C4-2B (cell line): ENCODE data around the gene LCE4A.

Source experiments
- H3K27ac ChIP-seq: fragments of 450-650 bp; 2 replicates; pipeline ENCODE4 v1.5.1; 2017
- CTCF ChIP-seq: fragments of 450-650 bp; conservative IDR thresholded peaks from 2 replicates; pipeline ENCODE4 v1.5.1; 2017; ENCODE audit warnings: mild to moderate bottlenecking
- ZFX ChIP-seq: fragments of 450-650 bp; IDR thresholded peaks from 2 replicates; pipeline ENCODE4 v1.6.1; 2017

Gene LCE4A

DNA sequence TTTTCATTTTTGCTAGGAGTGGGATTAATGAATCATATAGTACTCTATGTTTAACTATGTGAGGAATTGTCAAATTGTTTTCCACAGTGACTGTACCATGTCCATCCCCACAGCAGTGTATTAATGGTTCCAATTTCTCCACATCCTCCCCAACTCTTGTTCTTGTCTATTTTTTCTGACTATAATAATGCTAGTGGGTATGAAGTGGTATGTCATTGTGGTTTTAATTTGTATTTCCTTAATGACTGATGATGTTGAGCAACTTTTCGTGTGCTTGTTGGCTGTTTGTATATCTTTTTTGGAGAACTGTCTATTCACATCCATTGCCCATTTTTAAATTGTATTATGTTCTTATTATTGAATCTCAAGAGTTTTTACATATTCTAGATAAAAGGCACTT is 39.9 kb downstream of the LCE4A start:
- TF ChIP-seq CTCF: no peak
- TF ChIP-seq ZFX: no peak
- H3K27ac ChIP-seq: no peak overlapping the region

GRCh38 chr1:152752225-152752624 is 44.3 kb downstream of the LCE4A start:
- no peak overlapping the region for H3K27ac ChIP-seq
- TF ChIP-seq ZFX (no peak), CTCF (no peak)

DNA sequence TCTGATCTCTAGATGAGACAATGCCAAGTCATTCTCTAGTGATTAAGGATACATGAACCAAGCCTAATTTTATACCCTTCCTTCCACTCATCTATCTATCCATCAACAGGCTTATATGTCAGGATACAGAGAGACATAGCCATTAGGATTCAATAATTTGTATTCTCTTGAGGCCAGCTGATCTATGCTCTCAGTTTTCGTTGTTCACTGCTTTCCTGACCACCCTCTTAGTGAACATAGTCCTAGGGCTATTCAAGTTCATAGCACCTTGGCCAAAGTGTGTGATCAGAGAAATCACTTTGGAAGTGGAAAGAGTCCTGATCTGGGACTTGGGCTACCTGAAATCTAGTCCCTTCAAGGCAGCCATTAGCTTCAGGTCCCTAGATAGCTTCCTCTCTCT is 45.6 kb downstream of the LCE4A start:
- H3K27ac ChIP-seq: no peak overlapping the region
- TF ChIP-seq CTCF (no peak), ZFX (no peak)

GRCh38 chr1:152756872-152757271 is 48.9 kb downstream of the LCE4A start:
- TF ChIP-seq ZFX (no peak), CTCF (no peak)
- no peak overlapping the region for H3K27ac ChIP-seq

DNA sequence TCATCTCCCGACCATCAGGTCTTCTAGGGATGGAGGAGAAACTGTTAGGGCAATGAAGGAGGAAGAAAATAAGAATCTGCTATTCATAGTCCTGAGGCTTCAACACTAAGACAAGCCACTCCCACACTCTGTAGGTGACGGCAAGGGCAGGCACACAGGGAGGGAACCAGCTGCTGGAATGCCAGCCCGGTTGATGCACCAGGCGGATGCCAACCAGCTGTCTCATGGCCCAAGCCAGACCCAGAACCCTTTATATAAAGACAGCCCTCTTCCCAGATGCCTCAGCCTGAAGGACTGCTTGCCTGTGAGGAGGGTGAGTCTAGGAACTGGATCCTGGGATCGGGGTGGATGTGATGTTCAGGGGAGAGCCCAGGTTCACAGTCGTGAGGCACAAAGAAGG is 49.8 kb downstream of the LCE4A start, which contains the start of gene KPRP:
TSS of gene KPRP (plus strand) at position 279 of the 400 bp plus-strand sequence. CDS start 1,564 bp downstream, outside the sequence.
- H3K27ac ChIP-seq: no peak within 1 kb of the TSS
- TF ChIP-seq ZFX: no peak
- no peak for TF ChIP-seq CTCF

GRCh38 chr1:152758636-152759035 is 50.7 kb downstream of the LCE4A start:
- H3K27ac ChIP-seq: no peak overlapping the region
- no peak for TF ChIP-seq CTCF
- no peak for TF ChIP-seq ZFX
